Ishikawa (cell line): Measurements from ENCODE around the gene KLHDC8B.

Experiments used
- CEBPB ChIP-seq: IDR thresholded peaks from 2 replicates; pipeline ENCODE4 v1.6.1; 2012
- CREB1 ChIP-seq: IDR thresholded peaks from 2 replicates; pipeline ENCODE4 v1.6.1; 2012; ENCODE audit warnings: low read depth
- EP300 ChIP-seq: IDR thresholded peaks from 2 replicates; pipeline ENCODE4 v1.6.1; 2012; ENCODE audit warnings: borderline replicate concordance
- TAF1 ChIP-seq: IDR thresholded peaks from 2 replicates; pipeline ENCODE4 v1.6.1; 2012; ENCODE audit warnings: low read depth, mild to moderate bottlenecking
- TEAD4 ChIP-seq: IDR thresholded peaks from 2 replicates; pipeline ENCODE4 v1.6.1; 2012
- TF ChIP-seq, protein P1 (sequence below): IDR thresholded peaks from 2 replicates; pipeline ENCODE4 v1.6.1; 2012
- TF ChIP-seq, protein P2 (sequence below): IDR thresholded peaks from 2 replicates; pipeline ENCODE4 v1.6.1; 2012; ENCODE audit warnings: low read depth, mild to moderate bottlenecking
- TF ChIP-seq, protein P3 (sequence below): IDR thresholded peaks from 2 replicates; pipeline ENCODE4 v1.6.1; 2012

DNA sequence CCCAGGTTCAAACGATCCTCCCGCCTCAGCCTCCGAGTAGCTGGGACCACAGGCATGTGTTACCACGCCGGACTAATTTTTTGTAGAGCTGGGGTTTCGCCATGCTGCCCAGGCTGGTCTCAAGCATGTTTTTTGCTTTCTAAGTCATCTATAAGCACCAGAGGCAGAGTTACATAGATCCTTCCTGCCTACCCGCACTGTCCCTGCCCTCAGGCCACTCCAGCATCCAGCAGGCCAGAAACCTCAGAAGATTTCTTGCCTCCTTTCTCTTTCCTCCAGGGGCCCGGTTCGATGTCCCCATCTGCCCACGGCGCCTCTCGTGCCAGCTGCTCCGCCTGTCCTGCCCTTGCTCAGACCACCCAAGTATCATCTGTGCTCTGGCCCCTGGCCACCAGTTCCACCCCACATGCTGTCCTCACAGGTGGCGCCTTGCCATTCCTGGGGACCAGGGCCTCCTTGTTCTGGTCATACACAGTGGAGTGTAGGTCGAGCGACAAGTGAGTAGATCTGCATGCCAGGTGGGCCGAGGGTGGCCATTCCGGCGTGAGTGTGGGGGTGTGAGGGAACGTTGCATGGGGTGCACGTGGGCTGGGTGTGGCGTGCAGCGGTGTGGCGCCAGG lies 27.3 kb downstream of the KLHDC8B start:
- TF ChIP-seq TEAD4 (no peak), TAF1 (no peak), EP300 (no peak), CEBPB (no peak), CREB1 (no peak)
- TF ChIP-seq, protein P1, sequence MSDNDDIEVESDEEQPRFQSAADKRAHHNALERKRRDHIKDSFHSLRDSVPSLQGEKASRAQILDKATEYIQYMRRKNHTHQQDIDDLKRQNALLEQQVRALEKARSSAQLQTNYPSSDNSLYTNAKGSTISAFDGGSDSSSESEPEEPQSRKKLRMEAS = no peak
- TF ChIP-seq, protein P2, sequence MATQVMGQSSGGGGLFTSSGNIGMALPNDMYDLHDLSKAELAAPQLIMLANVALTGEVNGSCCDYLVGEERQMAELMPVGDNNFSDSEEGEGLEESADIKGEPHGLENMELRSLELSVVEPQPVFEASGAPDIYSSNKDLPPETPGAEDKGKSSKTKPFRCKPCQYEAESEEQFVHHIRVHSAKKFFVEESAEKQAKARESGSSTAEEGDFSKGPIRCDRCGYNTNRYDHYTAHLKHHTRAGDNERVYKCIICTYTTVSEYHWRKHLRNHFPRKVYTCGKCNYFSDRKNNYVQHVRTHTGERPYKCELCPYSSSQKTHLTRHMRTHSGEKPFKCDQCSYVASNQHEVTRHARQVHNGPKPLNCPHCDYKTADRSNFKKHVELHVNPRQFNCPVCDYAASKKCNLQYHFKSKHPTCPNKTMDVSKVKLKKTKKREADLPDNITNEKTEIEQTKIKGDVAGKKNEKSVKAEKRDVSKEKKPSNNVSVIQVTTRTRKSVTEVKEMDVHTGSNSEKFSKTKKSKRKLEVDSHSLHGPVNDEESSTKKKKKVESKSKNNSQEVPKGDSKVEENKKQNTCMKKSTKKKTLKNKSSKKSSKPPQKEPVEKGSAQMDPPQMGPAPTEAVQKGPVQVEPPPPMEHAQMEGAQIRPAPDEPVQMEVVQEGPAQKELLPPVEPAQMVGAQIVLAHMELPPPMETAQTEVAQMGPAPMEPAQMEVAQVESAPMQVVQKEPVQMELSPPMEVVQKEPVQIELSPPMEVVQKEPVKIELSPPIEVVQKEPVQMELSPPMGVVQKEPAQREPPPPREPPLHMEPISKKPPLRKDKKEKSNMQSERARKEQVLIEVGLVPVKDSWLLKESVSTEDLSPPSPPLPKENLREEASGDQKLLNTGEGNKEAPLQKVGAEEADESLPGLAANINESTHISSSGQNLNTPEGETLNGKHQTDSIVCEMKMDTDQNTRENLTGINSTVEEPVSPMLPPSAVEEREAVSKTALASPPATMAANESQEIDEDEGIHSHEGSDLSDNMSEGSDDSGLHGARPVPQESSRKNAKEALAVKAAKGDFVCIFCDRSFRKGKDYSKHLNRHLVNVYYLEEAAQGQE = no peak
- TF ChIP-seq, protein P3, sequence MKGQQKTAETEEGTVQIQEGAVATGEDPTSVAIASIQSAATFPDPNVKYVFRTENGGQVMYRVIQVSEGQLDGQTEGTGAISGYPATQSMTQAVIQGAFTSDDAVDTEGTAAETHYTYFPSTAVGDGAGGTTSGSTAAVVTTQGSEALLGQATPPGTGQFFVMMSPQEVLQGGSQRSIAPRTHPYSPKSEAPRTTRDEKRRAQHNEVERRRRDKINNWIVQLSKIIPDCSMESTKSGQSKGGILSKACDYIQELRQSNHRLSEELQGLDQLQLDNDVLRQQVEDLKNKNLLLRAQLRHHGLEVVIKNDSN = no peak
